Stimulated activated CD8-positive, alpha-beta memory T cell treated with anti-CD3 and anti-CD28 coated beads, Interleukin-7, amount 100 ng/mL, for 1 hour (primary cell): ENCODE results near the gene CAPRIN2.

Experiments
- DNase-seq, 2 donors: peaks; one replicate each; pipeline ENCODE4 v3.0.0-alpha.2; 2020; ENCODE audit warnings: low read depth in 2 of 2

CAPRIN2 gene

GRCh38 chr12:30698346-30698745, 56.4 kb downstream of the CAPRIN2 start:
- no peak for DNase-seq

- no peak for DNase-seq
Observed at GRCh38 chr12:30696943-30697342, 57.8 kb downstream of the CAPRIN2 start.

- no peak for DNase-seq
Observed at GRCh38 chr12:30696486-30696885, 58.3 kb downstream of the CAPRIN2 start.

GRCh38 chr12:30696103-30696408, 58.7 kb downstream of the CAPRIN2 start:
- no peak for DNase-seq

- peak; percentile 53 to 73 for DNase-seq
Observed at GRCh38 chr12:30695199-30696102, 59.3 kb downstream of the CAPRIN2 start, which contains the start of gene IPO8. TSS of gene IPO8 (minus strand) at chr12:30695869. CDS start at chr12:30695647, 222 bp downstream.

- DNase-seq, result no peak
Observed at GRCh38 chr12:30694412-30695198, 60.1 kb downstream of the CAPRIN2 start.

GRCh38 chr12:30692470-30692869, 62.3 kb downstream of the CAPRIN2 start:
- DNase-seq, result no peak

- no peak for DNase-seq
Observed at GRCh38 chr12:30691122-30691879, 63.5 kb downstream of the CAPRIN2 start.

GRCh38 chr12:30687265-30687986, 67.3 kb downstream of the CAPRIN2 start:
- DNase-seq, result no peak

- DNase-seq, result no peak
Observed at GRCh38 chr12:30679241-30679640, 75.5 kb downstream of the CAPRIN2 start.

GRCh38 chr12:30678221-30678620, 76.5 kb downstream of the CAPRIN2 start:
- DNase-seq, result no peak

- no peak for DNase-seq
Observed at GRCh38 chr12:30661210-30661609, 93.5 kb downstream of the CAPRIN2 start.
